ENCODE results near the gene MYEOV. TPM values are rescaled to one million over a fixed set of nuclear protein-coding genes. Genes with fewer than 3 reads are reported as not detected.
A peak's percentile ranks its signal among the peaks of the same experiment; 100 is the strongest.

MYEOV gene
- total RNA-seq, 1 donor from 2014 or later, result 0.21 TPM

DNA sequence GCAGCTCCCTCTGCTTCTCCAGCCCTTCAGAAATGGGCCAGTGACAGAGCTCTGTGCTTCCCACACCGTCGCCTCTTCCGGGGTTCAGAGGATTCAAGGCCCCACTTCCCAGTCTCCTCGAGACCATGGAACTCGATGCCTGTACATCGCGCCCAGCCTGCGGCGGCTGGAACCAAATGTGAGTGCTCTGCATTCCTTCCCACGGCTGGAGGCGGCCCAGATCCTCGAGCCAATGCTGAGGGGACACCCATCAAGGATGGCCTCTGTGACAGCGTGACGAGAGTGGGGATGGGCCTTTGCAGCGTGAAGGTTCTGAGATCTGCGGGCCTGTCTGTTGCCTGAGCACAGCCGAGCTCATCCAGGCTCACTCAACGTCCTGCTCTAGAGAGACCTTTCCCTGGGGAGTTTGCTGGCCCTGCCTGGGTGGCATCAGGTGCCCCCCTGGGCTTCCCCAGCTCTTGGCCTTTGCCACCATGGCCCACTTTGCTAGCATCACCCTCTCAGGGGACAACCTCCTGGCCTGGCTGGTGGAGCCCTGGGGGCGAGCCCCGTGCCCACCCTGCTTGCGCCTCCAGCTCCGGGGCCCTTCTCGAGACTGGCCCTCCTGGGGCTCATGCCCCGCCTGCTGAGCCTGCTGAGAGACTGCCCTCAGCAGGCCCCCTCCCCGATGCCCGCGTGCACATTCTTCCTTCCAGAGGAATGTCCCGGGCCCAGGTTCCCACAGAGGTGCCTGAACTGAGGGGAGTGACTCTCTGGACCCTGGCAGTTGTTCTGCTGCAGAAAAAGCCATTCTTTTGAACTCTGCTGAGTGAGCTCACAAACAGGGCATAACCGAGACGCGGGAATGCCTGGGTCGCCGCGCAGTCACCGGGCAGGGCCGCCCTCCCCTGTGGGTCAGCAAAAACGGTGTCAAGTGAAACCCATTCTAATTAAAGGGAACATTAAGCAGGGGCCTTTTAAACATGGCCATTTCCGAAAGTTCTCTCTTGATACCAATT, 7.3 kb upstream of the MYEOV start:
- Mint-ChIP-seq H3K4me3 (no peak overlapping the region), H3K27ac (no peak overlapping the region), H3K9me3 (no peaks in the 10 kb centered on the region), H3K27me3 (peaks cover 3% of the 10 kb centered on the region), H3K4me1 (no peaks in the 10 kb centered on the region), H3K36me3 (ENCODE audit: low read depth) (no peaks in the 10 kb centered on the region)
- intact Hi-C loops (cut with micrococcal nuclease), result no loop called here
- no peak for DNase-seq

DNA sequence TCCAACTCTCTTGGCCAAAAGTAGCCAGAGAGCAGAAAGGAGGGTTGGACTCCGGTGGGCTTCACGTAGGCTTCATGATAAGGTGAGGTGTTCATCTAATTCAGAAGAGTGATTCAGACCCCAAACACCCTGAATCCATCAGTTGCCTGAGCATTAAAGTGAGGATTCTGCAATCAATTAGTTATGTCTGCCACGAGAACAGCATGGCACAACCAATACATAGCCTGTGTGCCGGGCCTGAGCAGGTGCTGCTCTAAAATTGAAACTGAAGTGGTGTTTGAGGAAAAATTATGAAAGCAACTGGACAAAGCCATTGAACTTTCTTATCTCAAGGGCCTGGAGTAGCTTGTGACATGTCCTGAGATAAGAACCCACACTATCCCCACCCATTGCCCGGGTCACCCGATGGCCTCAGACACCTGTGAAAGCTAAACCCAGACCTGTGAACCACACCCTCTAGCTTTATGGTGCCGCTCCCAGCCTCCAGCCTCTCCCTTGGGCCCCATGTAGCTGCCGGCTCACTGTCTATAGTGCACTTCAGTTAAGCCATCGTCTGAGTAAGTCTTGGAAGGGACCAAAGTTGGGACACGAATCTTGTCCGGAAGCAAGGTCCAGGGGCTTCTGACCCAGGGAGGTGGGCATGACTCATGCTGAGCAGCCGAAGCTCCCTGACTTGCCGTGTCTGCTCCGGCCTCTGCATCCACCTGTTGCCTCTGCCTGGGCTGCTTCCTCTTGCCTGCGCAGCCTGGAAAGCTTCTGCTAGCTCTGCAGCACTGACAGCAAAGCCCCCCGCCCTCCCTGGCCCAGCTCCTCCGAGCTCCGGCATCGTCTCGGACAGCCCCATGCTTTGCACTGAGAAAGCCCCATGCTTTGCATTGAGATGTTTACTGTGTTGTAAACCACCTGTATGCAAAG, 5.7 kb upstream of the MYEOV start:
- no peak overlapping the region for H3K27ac Mint-ChIP-seq
- peaks cover 2% of the 10 kb centered on the region for H3K4me1 Mint-ChIP-seq
- no peak for DNase-seq
- intact Hi-C loops (cut with micrococcal nuclease), result no loop called here
- H3K36me3 Mint-ChIP-seq (ENCODE audit: low read depth), result no peaks in the 10 kb centered on the region
- H3K9me3 Mint-ChIP-seq, result no peaks in the 10 kb centered on the region
- no peak overlapping the region for H3K4me3 Mint-ChIP-seq
- peaks cover 3% of the 10 kb centered on the region for H3K27me3 Mint-ChIP-seq

DNA sequence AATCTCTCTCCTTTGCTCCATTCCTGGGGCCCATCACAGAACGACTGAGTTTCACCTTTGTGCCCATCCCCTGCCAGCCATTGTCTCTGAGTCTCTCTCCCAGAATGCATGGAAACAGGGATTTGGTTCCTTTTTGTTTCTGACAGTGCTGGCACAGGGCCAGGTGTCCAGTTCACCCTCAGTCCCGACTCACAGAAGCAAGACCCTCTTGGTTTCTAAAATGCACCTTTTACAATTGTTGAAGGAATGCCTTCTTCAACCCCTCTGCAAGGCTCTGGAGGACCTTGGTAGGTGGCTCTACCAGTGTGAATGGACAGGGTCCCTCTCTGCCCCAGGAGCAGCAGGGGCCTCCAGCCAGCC, 5.1 kb upstream of the MYEOV start:
- Mint-ChIP-seq H3K27me3 (peaks cover 3% of the 10 kb centered on the region), H3K4me3 (no peak overlapping the region), H3K4me1 (peaks cover 2% of the 10 kb centered on the region), H3K9me3 (no peaks in the 10 kb centered on the region), H3K27ac (no peak overlapping the region), H3K36me3 (ENCODE audit: low read depth) (no peaks in the 10 kb centered on the region)
- intact Hi-C loops (cut with micrococcal nuclease), result no loop called here
- DNase-seq, result no peak

DNA sequence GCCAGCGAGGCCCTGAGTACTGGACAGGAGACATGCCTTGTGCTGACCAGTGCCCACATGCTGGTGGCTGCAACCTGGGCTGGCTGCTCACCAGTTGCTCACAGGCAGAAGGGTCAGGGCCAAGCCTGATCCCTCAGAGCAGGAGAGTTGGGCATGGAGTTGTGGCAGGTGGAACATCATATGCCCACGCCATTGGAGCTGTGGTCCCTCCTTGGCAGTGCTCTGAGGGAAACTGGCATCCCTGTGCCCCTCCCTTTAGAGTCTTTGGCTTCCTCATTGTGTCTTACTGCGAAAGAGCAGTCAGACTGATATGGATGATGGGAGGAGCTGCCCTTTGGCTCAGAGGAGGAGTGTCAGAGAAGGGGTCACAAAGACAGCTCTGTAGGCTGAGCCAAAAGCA, 3.1 kb upstream of the MYEOV start:
- H3K27me3 Mint-ChIP-seq, result peaks cover 5% of the 10 kb centered on the region
- intact Hi-C loops (cut with micrococcal nuclease), result no loop called here
- H3K9me3 Mint-ChIP-seq, result no peaks in the 10 kb centered on the region
- H3K27ac Mint-ChIP-seq, result no peak overlapping the region
- H3K36me3 Mint-ChIP-seq (ENCODE audit: low read depth), result no peaks in the 10 kb centered on the region
- no peak overlapping the region for H3K4me3 Mint-ChIP-seq
- peaks cover 10% of the 10 kb centered on the region for H3K4me1 Mint-ChIP-seq
- DNase-seq, result no peak

DNA sequence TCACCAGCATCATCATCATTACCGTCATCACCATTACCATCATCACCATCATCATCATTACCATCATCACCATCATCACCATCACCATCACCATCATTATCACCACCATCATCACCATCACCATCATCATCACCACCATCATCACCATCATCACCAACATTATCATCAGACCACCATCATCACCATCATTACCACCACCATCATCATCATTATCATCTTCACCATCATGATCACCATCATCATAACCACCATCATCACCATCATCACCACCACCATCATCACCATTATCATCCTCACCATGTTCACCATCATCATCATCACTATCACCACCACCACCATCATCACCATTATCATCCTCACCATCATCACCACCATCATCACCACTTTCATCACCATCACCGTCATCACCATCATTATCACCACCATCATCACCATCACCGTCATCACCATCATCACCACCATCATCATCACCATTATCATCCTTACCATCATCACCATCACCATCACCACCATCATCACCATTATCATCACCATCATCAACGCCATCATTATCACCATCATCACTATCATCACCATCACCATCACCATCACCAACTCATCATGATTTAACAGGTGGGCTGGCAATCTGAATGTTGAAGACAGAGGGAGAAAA, 2.4 kb upstream of the MYEOV start:
- no peak for DNase-seq
- intact Hi-C loops (cut with micrococcal nuclease), result loop anchor here (1.0 to 2.0 kb wide), 2 partner anchors 191 to 352 kb away; no protein-coding TSS in a partner anchor
- no peak overlapping the region for H3K27ac Mint-ChIP-seq
- H3K9me3 Mint-ChIP-seq, result no peaks in the 10 kb centered on the region
- no peaks in the 10 kb centered on the region for H3K36me3 Mint-ChIP-seq (ENCODE audit: low read depth)
- H3K27me3 Mint-ChIP-seq, result peaks cover 5% of the 10 kb centered on the region
- no peak overlapping the region for H3K4me3 Mint-ChIP-seq
- H3K4me1 Mint-ChIP-seq, result peaks cover 15% of the 10 kb centered on the region

DNA sequence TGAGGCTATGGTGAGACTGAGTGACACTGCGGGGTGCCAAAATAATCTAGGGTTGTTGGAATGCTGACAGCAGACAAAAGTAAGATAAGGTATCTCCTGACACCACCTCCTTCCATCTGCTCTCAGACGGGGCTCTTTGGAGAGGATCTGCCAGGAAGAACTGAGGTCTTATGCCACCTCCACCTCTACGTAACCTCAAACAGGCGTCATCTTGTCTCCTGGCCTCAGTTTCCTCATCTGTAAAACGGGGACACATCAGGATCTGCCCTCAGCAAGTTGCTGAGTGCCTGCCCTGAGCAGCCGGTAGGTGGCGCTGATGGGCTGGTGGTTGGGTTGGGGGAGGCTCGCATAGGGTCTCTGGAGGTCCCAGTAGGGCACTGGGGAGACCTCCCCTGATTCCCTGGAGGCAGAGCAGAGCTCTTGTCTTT, 1.7 kb upstream of the MYEOV start:
- DNase-seq, result peak; percentile 86
- no peak overlapping the region for H3K4me3 Mint-ChIP-seq
- peaks cover 4% of the 10 kb centered on the region for H3K9me3 Mint-ChIP-seq
- H3K4me1 Mint-ChIP-seq, result peaks cover 21% of the 10 kb centered on the region
- H3K27me3 Mint-ChIP-seq, result peaks cover 5% of the 10 kb centered on the region
- intact Hi-C loops (cut with micrococcal nuclease), result loop anchor here (1.0 to 2.0 kb wide), 2 partner anchors 191 to 351 kb away; no protein-coding TSS in a partner anchor
- peaks cover 1% of the 10 kb centered on the region for H3K36me3 Mint-ChIP-seq (ENCODE audit: low read depth)
- H3K27ac Mint-ChIP-seq, result no peak overlapping the region

DNA sequence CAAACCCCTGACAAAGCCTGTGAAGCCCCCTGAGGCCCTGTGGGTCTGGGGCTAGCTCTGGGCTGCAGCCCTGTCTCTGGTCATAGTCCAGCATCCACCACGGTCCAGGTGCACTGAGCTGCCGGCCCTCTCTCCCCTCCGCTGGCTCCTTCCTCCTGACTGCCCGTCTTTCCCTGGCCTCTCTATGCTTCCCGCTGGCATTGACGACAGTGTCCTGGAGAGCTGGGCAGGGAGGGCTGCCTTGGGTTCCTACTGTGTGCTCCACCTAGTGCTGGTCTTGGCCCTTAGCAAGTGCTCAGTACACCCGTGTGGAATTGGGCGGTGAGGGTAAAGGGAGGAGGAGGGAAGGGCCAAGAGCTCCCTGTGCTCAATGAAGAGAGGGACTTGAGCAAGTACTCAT, 868 bp upstream of the MYEOV start:
- Mint-ChIP-seq H3K4me3 (no peak overlapping the region), H3K27me3 (peaks cover 5% of the 10 kb centered on the region), H3K36me3 (ENCODE audit: low read depth) (peaks cover 1% of the 10 kb centered on the region), H3K4me1 (peaks cover 30% of the 10 kb centered on the region), H3K9me3 (peaks cover 4% of the 10 kb centered on the region), H3K27ac (no peak overlapping the region)
- no peak for DNase-seq
- intact Hi-C loops (cut with micrococcal nuclease), result loop anchor here (2.0 kb wide), 1 partner anchor 192 kb away; no protein-coding TSS in a partner anchor

DNA sequence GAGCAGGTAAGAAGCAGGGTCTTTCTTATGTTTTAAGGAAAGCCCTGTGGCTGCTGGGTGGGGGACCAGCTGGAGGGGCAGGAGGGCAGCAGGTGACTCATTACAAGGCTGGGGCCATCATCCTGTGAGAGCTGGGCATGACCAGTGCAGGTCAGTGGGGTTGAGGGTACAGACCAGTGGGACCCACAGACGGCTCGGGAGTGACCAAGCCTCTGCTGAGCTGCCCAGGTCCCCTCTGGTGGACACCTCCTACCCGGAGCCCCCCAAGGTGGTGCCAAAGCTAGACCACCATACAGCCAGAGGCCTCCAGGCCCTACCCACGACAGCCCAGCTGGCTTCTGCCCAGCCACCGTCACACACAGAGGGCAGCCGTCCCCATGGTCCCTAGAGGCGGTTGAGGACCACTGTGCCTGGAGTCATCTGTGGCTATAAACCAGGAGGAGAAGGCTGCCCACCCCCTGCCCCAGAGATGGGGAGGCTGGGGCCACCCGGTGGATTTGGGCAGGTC, 670 bp downstream of the MYEOV start:
- H3K4me1 Mint-ChIP-seq, result peaks cover 45% of the 10 kb centered on the region
- DNase-seq, result no peak
- peak overlapping the region; percentile 38 for H3K27ac Mint-ChIP-seq
- no peak overlapping the region for H3K4me3 Mint-ChIP-seq
- peaks cover 5% of the 10 kb centered on the region for H3K27me3 Mint-ChIP-seq
- peaks cover 1% of the 10 kb centered on the region for H3K36me3 Mint-ChIP-seq (ENCODE audit: low read depth)
- intact Hi-C loops (cut with micrococcal nuclease), result loop anchor here (5.0 kb wide), 2 partner anchors 58 to 452 kb away; partner anchors contain the start of gene CPT1A
- peaks cover 4% of the 10 kb centered on the region for H3K9me3 Mint-ChIP-seq

DNA sequence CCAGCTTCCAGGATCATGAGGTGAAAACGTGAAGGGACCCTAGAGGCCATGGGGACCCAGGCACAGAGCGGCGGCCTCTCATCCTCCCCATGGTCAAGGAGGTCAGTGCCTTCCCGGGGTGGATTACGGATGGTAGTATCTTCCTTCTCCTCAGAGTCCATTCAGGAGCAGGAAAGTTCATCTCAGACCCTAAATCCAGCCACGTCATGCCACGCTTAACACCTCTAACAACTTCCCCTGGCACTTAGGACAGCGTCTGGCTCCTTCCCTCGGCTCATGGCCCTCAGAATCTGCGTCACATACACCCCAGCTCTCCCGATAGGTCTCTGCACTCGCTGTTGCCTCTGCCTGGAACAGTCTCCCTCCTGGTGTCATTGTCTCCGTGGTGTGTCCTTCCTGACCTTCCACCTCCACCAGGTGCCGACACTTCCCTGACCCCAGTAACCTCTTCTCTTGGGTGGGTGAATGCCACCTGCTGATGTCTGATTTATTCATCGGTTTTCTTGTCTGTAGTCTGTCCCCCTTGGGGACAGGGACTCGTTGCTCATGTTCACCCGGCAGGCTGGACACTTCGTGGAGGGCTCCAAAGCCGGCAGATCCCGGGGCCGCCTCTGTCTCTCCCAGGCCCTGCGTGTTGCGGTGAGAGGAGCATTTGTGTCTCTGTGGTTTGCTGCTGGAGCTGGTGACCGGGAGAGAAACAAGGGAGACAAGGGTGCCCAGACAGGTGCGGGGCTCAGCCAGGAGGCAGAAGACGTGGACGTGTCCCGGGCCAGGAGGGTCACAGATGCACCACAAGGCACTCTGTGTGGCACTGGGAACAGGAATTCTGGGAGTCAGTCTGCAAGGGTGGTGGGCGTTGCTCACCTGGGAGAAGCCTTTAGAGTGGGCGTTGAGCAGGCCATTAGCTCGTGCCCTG, 1.4 kb downstream of the MYEOV start:
- Mint-ChIP-seq H3K27me3 (peaks cover 2% of the 10 kb centered on the region), H3K36me3 (ENCODE audit: low read depth) (peaks cover 1% of the 10 kb centered on the region), H3K27ac (peak overlapping the region; percentile 6), H3K4me1 (peaks cover 46% of the 10 kb centered on the region), H3K4me3 (peak overlapping the region; percentile 45), H3K9me3 (peaks cover 4% of the 10 kb centered on the region)
- intact Hi-C loops (cut with micrococcal nuclease), result loop anchor here (5.0 kb wide), 2 partner anchors 57 to 453 kb away; partner anchors contain the start of gene CPT1A
- no peak for DNase-seq

DNA sequence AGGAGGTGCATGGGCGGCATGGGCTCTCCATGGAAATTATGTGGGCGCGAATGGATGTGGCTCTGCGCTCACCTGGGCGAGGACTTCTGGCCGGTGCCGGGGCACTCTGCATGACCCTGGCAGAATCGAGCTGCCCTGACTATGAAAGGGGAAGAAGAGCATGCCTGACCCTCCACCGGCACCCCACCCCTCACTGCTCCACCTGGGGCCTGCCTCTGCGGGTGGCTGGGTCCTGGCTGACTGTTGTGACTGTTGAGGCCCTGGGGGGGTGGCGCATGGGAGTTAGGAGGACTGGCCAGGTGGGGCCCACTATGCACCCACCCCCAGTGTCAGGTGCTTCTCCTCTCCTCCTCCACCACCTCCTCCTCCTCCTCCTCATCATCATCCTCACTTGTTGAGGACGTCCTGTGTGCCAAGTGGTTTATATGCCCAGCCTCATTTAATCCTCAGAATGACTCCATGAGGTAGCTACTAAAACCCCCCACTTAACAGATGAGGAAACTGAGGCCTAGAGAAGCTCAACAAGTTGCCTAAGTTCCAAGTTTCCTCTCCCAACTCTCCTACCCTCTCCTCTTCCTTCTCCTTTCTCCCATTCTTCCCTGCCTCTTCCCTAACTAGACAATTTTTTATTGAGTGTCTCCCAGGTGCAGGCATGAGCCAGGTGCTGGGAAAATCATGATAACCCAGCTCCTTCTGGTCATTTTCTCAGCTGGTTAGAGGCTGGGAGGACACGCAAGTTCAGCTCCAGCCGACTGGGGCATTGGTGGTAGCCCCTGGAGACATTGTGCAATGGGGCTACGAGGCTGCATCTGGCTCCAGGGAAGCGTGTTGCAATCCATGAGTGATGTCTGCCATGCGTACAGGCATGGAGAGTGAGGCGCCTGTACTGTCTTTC, 2.3 kb downstream of the MYEOV start:
- Mint-ChIP-seq H3K27ac (peak overlapping the region; percentile 91), H3K36me3 (ENCODE audit: low read depth) (peaks cover 1% of the 10 kb centered on the region), H3K4me3 (peak overlapping the region; percentile 61), H3K9me3 (peaks cover 4% of the 10 kb centered on the region), H3K27me3 (peaks cover 2% of the 10 kb centered on the region), H3K4me1 (peaks cover 53% of the 10 kb centered on the region)
- DNase-seq, result no peak
- intact Hi-C loops (cut with micrococcal nuclease), result loop anchor here (2.0 to 5.0 kb wide), 4 partner anchors 56 to 454 kb away; partner anchors contain the start of gene CPT1A

DNA sequence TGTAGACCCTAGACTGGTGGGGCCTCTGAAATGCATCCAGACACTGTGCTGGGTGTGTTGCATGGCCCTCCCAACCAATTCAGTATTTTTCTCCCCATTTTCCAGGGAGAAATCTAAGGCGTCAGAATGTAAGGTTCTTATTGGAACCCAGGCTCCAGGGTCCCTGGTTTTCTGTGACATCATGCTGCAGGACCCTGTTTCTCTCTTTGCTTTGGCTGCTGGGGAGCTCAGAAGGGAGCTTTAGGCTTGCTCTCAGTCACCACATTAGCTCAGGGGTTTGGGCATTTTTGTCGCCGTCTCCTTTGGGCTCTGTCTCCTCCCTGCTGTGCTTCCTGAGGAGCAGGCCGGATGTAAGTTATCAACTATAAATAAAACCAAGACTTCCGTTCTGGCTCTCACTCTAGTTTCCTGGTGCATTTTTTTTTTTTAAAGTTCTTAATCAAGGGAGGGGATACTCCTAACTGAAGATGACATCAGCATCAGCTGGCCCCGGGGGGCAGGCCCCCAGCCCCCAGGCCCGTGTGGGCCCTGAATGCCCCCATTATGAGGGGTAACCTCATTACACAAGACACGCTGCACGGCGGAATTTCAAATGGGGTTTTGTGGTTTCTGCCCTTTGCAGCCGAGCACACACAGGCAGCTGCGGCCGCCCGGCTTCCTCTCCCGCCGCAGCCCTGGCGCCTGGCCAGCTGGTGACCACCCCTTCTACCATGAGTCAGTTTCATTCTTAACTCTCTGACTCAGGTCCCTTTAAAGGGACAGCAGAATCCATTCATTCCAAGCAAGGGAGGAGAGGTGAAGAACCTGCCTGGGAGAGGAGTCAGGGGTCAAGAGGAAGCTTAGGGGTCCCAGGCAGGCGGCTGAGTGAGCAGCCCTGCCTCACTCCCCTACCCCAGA, 3.2 kb downstream of the MYEOV start:
- peaks cover 1% of the 10 kb centered on the region for H3K36me3 Mint-ChIP-seq (ENCODE audit: low read depth)
- peaks cover 4% of the 10 kb centered on the region for H3K9me3 Mint-ChIP-seq
- H3K4me1 Mint-ChIP-seq, result peaks cover 58% of the 10 kb centered on the region
- peak overlapping the region; percentile 91 for H3K27ac Mint-ChIP-seq
- intact Hi-C loops (cut with micrococcal nuclease), result loop anchor here (1.0 to 5.0 kb wide), 9 partner anchors 14 to 455 kb away; partner anchors contain the start of gene CPT1A
- peak; percentile 94 for DNase-seq
- peaks cover 2% of the 10 kb centered on the region for H3K27me3 Mint-ChIP-seq
- peak overlapping the region; percentile 61 for H3K4me3 Mint-ChIP-seq

Data from activated CD4-positive, alpha-beta T cell treated with anti-CD3 and anti-CD28 coated beads, Interleukin-2, amount 10 ng/mL, durations not matched to agents 24 days and 14 days (primary cell).